Neural progenitor cell (in vitro differentiated cells): ENCODE data around the gene NANOGP8. TPM values are rescaled to one million over a fixed set of nuclear protein-coding genes. Genes with fewer than 3 reads are reported as not detected.
A peak's percentile ranks its signal among the peaks of the same experiment; 100 is the strongest.

Experiments used
- DNase-seq: peaks from one replicate; pipeline ENCODE4 v3.0.0-alpha.2; 2016; ENCODE audit warnings: low spot score
- H2AFZ ChIP-seq: fragments of 200-600 bp; sonication (generic); replicated peaks from 2 replicates; pipeline ENCODE4 v1.6.1; 2016; ENCODE audit warnings: antibody characterized with exemption
- H3F3A ChIP-seq: fragments of 200-600 bp; sonication (generic); 2 replicates; pipeline ENCODE4 v1.6.1; 2016; ENCODE audit warnings: antibody characterized with exemption, low read depth
- H3K27ac ChIP-seq: fragments of 200-600 bp; sonication (generic); 2 replicates; pipeline ENCODE4 v1.5.1; 2016; ENCODE audit warnings: mild to moderate bottlenecking
- H3K27me3 ChIP-seq: fragments of 200-600 bp; sonication (generic); 2 replicates; pipeline ENCODE4 v1.6.1; 2016; ENCODE audit warnings: mild to moderate bottlenecking, moderate library complexity
- H3K36me3 ChIP-seq: fragments of 200-600 bp; sonication (generic); 2 replicates; pipeline ENCODE4 v1.5.1; 2016
- H3K4me1 ChIP-seq: fragments of 200-600 bp; sonication (generic); 2 replicates; pipeline ENCODE4 v1.6.1; 2016; ENCODE audit warnings: mixed run types
- H3K4me2 ChIP-seq: fragments of 200-600 bp; sonication (generic); 2 replicates; pipeline ENCODE4 v1.6.1; 2016
- H3K4me3 ChIP-seq: fragments of 200-600 bp; sonication (generic); 2 replicates; pipeline ENCODE4 v1.5.1; 2016
- H3K79me2 ChIP-seq: fragments of 200-600 bp; sonication (generic); 2 replicates; pipeline ENCODE4 v1.6.1; 2016; ENCODE audit warnings: low read depth
- H3K9ac ChIP-seq: fragments of 200-600 bp; sonication (generic); 2 replicates; pipeline ENCODE4 v1.6.1; 2016
- H3K9me3 ChIP-seq: fragments of 200-600 bp; sonication (generic); 2 replicates; pipeline ENCODE4 v1.5.1; 2016; ENCODE audit warnings: low read depth
- H4K20me1 ChIP-seq: fragments of 200-600 bp; sonication (generic); 2 replicates; pipeline ENCODE4 v1.6.1; 2016; ENCODE audit warnings: low read depth
- H3K27ac Mint-ChIP-seq: 3 replicates; pipeline ENCODE4 v1.8.0; 2021; ENCODE audit warnings: mixed read lengths
- H3K27me3 Mint-ChIP-seq: 2 replicates; pipeline ENCODE4 v1.8.0; 2022; ENCODE audit warnings: low read depth, mild to moderate bottlenecking, inconsistent platforms, moderate library complexity, mixed read lengths; ENCODE audit not compliant: insufficient read depth
- H3K36me3 Mint-ChIP-seq: 3 replicates; pipeline ENCODE4 v1.8.0; 2021; ENCODE audit warnings: mixed read lengths
- H3K4me1 Mint-ChIP-seq: 3 replicates; pipeline ENCODE4 v1.8.0; 2021; ENCODE audit warnings: mixed read lengths
- H3K4me3 Mint-ChIP-seq: 3 replicates; pipeline ENCODE4 v1.8.0; 2021; ENCODE audit warnings: mild to moderate bottlenecking, moderate library complexity, mixed read lengths
- H3K9me3 Mint-ChIP-seq: 3 replicates; pipeline ENCODE4 v1.8.0; 2020; ENCODE audit warnings: mixed read lengths
- CTCF ChIP-seq: fragments of 200-600 bp; sonication (generic); IDR thresholded peaks from 2 replicates; pipeline ENCODE4 v1.5.1; 2017; ENCODE audit warnings: antibody characterized with exemption, mild to moderate bottlenecking
- EZH2 ChIP-seq: fragments of 200-600 bp; sonication (generic); IDR thresholded peaks from 2 replicates; pipeline ENCODE4 v1.6.1; 2017; ENCODE audit warnings: antibody characterized with exemption, mild to moderate bottlenecking, moderate library complexity
- EZH2phosphoT487 ChIP-seq: fragments of 200-600 bp; sonication (generic); IDR thresholded peaks from 2 replicates; pipeline ENCODE4 v1.6.1; 2017; ENCODE audit warnings: antibody characterized with exemption
- total RNA-seq: library from RNA; depleted of rRNA; stranded (reverse); fragments of >200 nt; gene quantifications from 2 replicates; pipeline ENCODE4 v1.2.3, GENCODE V29; 2015; ENCODE audit warnings: low replicate concordance

NANOGP8 gene
- total RNA-seq, 1 donor from 2014 or later, result not detected

DNA sequence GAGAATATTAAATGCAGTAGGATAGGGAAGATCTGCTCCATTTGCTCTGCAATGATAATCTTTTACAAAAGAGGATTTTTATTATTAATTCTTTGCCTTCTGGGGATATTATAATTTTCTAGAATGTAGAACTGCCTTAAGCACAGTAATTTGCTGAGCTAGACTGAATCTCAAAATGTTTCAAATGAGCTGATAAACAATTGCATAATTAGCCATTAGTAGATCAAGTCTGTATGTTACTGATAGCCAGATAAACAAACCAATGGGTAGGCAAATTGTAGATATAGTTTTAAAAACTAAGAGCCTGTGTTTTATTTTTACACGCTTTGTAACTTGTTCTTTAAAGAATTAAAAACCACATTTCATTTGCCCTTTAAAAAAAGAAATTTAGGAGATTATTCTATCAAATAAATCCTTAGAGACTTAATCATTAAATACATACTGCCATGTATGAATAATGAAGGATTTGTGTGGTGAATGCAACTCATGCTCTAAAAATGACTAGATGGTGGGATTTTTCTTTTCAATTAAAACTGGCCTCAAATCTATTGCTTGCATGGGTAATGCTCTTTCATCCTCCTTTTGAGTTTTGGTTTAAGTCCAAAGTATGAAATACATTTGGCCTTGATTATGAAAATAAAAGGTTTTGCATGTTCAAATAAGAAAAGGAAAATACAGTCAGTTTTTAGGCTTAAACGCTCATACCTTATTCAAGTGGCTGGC lies 32.6 kb upstream of the NANOGP8 start:
- H3K4me3 ChIP-seq, result no peak overlapping the region
- Mint-ChIP-seq H3K36me3 (peaks cover 2% of the 10 kb centered on the region), H3K27ac (no peak overlapping the region), H3K4me3 (no peak overlapping the region), H3K27me3 (peaks cover 2% of the 10 kb centered on the region), H3K4me1 (peaks cover 8% of the 10 kb centered on the region), H3K9me3 (no peaks in the 10 kb centered on the region)
- DNase-seq, result no peak
- no peak overlapping the region for H2AFZ ChIP-seq
- H3K4me1 ChIP-seq, result peaks cover 8% of the 10 kb centered on the region
- no peak overlapping the region for H3K4me2 ChIP-seq
- H3F3A ChIP-seq, result no peaks in the 10 kb centered on the region
- H3K27ac ChIP-seq, result no peak overlapping the region
- H3K79me2 ChIP-seq, result no peaks in the 10 kb centered on the region
- H3K9me3 ChIP-seq, result no peaks in the 10 kb centered on the region
- TF ChIP-seq EZH2 (no peak), CTCF (no peak), EZH2phosphoT487 (no peak)
- H4K20me1 ChIP-seq, result no peaks in the 10 kb centered on the region
- no peak overlapping the region for H3K9ac ChIP-seq
- no peaks in the 10 kb centered on the region for H3K27me3 ChIP-seq
- H3K36me3 ChIP-seq, result no peaks in the 10 kb centered on the region

GRCh38 chr15:35115155-35115725 lies 30.1 kb upstream of the NANOGP8 start:
- Histone ChIP-seq H4K20me1 (no peaks in the 10 kb centered on the region), H3K36me3 (no peaks in the 10 kb centered on the region), H3K27me3 (no peaks in the 10 kb centered on the region), H3F3A (no peaks in the 10 kb centered on the region), H3K4me2 (no peak overlapping the region), H3K9me3 (no peaks in the 10 kb centered on the region), H3K4me1 (peaks cover 8% of the 10 kb centered on the region), H3K4me3 (no peak overlapping the region), H3K27ac (no peak overlapping the region), H3K79me2 (no peaks in the 10 kb centered on the region), H3K9ac (no peak overlapping the region), H2AFZ (no peak overlapping the region)
- H3K27ac Mint-ChIP-seq, result no peak overlapping the region
- H3K27me3 Mint-ChIP-seq, result peaks cover 2% of the 10 kb centered on the region
- H3K36me3 Mint-ChIP-seq, result no peaks in the 10 kb centered on the region
- H3K4me1 Mint-ChIP-seq, result peaks cover 11% of the 10 kb centered on the region
- peak; percentile 24 for DNase-seq
- H3K4me3 Mint-ChIP-seq, result no peak overlapping the region
- no peaks in the 10 kb centered on the region for H3K9me3 Mint-ChIP-seq
- TF ChIP-seq CTCF (no peak), EZH2phosphoT487 (no peak), EZH2 (no peak)

DNA sequence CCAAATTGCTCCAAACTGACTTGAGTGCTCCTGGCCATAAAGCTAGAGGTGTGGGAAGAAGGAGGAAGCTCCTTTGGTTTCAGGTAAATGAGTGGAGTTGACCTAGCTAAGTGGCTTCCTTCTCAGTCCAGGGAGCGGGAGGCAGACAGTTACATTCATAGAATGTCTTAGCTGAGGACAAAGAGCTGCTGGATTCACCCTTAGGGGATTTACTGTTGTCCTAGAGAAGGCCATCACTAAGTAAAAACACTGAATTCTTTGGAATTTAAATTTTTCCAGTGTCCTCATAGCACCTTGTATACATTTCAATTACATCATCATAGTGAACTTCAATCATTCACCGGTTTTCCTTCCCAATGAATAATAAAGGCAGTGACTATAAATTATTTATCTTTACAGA lies 27.3 kb upstream of the NANOGP8 start:
- Histone ChIP-seq H2AFZ (no peak overlapping the region), H3K4me3 (no peak overlapping the region), H3K9ac (no peak overlapping the region), H3K4me1 (peaks cover 8% of the 10 kb centered on the region), H3F3A (no peaks in the 10 kb centered on the region), H3K4me2 (no peak overlapping the region), H3K9me3 (no peaks in the 10 kb centered on the region), H3K27me3 (no peaks in the 10 kb centered on the region), H4K20me1 (no peaks in the 10 kb centered on the region), H3K79me2 (no peaks in the 10 kb centered on the region), H3K36me3 (no peaks in the 10 kb centered on the region), H3K27ac (no peak overlapping the region)
- Mint-ChIP-seq H3K36me3 (no peaks in the 10 kb centered on the region), H3K27ac (no peak overlapping the region), H3K4me1 (peaks cover 11% of the 10 kb centered on the region), H3K4me3 (no peak overlapping the region), H3K27me3 (peaks cover 2% of the 10 kb centered on the region), H3K9me3 (no peaks in the 10 kb centered on the region)
- no peak for DNase-seq
- TF ChIP-seq CTCF (no peak), EZH2 (no peak), EZH2phosphoT487 (no peak)
